Measurements from ENCODE around the gene MIF4GD.
"Not testable (repeated sequence)": the region's sequence is repeated elsewhere in the genome, so short reads cannot be mapped to it uniquely, and the experiment has no call there.

The MIF4GD gene

GRCh38 chr17:75263055-75263454, 8.0 kb downstream of the MIF4GD start:
- Histone ChIP-seq H3K36me3 (ENCODE audit: insufficient read depth) (no peaks in the 10 kb centered on the region), H3K27me3 (ENCODE audit: insufficient read depth, low read depth) (no peaks in the 10 kb centered on the region), H3K4me3 (IDR thresholded peaks at IDR 0.05; ENCODE audit: insufficient read depth, low read depth, low read length) (no peak overlapping the region), H3K4me1 (ENCODE audit: low read depth, poor library complexity, severe bottlenecking) (peaks cover 30% of the 10 kb centered on the region), H3K79me2 (ENCODE audit: insufficient read depth, low read depth) (peaks cover 53% of the 10 kb centered on the region), H3K27ac (peak overlapping the region; percentile 95; the same call in 1 of the 2 replicates), H2AFZ (ENCODE audit: low read depth) (no peak overlapping the region), H4K20me1 (ENCODE audit: insufficient read depth) (no peaks in the 10 kb centered on the region), H3K9ac (peak overlapping the region; percentile 97; the same call in 1 of the 2 replicates), H3K4me2 (peak overlapping the region; percentile 89)
- no peak for TF ChIP-seq CTCF (conservative IDR thresholded peaks at IDR 0.05; ENCODE audit: low read depth, low read length)

- H4K20me1 ChIP-seq (ENCODE audit: insufficient read depth), result no peaks in the 10 kb centered on the region
- H3K36me3 ChIP-seq (ENCODE audit: insufficient read depth), result no peaks in the 10 kb centered on the region
- peak overlapping the region; percentile 95 for H3K27ac ChIP-seq
- H2AFZ ChIP-seq (ENCODE audit: low read depth), result peak overlapping the region; percentile 82
- no peak for TF ChIP-seq CTCF (conservative IDR thresholded peaks at IDR 0.05; ENCODE audit: low read depth, low read length)
- no peak overlapping the region for H3K4me3 ChIP-seq (IDR thresholded peaks at IDR 0.05; ENCODE audit: insufficient read depth, low read depth, low read length)
- peaks cover 28% of the 10 kb centered on the region for H3K4me1 ChIP-seq (ENCODE audit: low read depth, poor library complexity, severe bottlenecking)
- H3K9ac ChIP-seq, result peak overlapping the region; percentile 97
- H3K27me3 ChIP-seq (ENCODE audit: insufficient read depth, low read depth), result no peaks in the 10 kb centered on the region
- peak overlapping the region; percentile 89 for H3K4me2 ChIP-seq
- peaks cover 60% of the 10 kb centered on the region for H3K79me2 ChIP-seq (ENCODE audit: insufficient read depth, low read depth)
These were observed 8.9 kb downstream of the MIF4GD start for GRCh38 chr17:75262112-75262606.

GRCh38 chr17:75261336-75262111, 9.5 kb downstream of the MIF4GD start, which contains the start of the genes GGA3 and MRPS7:
Gene GGA3, minus strand, starts transcription at chr17:75261606. Its CDS starts 19 bp downstream, at chr17:75261587.
Gene MRPS7, plus strand, starts transcription at chr17:75261879. Its CDS starts 22 bp downstream, at chr17:75261901.
- peak within 1 kb of the TSS; percentile 97 for H3K9ac ChIP-seq
- TF ChIP-seq CTCF (conservative IDR thresholded peaks at IDR 0.05; ENCODE audit: low read depth, low read length), result no peak
- peak within 1 kb of the TSS; percentile 89 for H3K4me2 ChIP-seq
- peak within 1 kb of the TSS; percentile 39 for H3K4me3 ChIP-seq (IDR thresholded peaks at IDR 0.05; ENCODE audit: insufficient read depth, low read depth, low read length)
- peak within 1 kb of the TSS; percentile 95 for H3K27ac ChIP-seq
- H3K27me3 ChIP-seq (ENCODE audit: insufficient read depth, low read depth), result no peaks in the 10 kb centered on the region
- H3K36me3 ChIP-seq (ENCODE audit: insufficient read depth), result no peaks in the 10 kb centered on the region
- peaks cover 60% of the 10 kb centered on the region for H3K79me2 ChIP-seq (ENCODE audit: insufficient read depth, low read depth)
- no peaks in the 10 kb centered on the region for H4K20me1 ChIP-seq (ENCODE audit: insufficient read depth)
- H3K4me1 ChIP-seq (ENCODE audit: low read depth, poor library complexity, severe bottlenecking), result peaks cover 28% of the 10 kb centered on the region
- H2AFZ ChIP-seq (ENCODE audit: low read depth), result peak within 1 kb of the TSS; percentile 82

GRCh38 chr17:75260641-75261335, 10.2 kb downstream of the MIF4GD start:
- TF ChIP-seq CTCF (conservative IDR thresholded peaks at IDR 0.05; ENCODE audit: low read depth, low read length), result 0 out of 2 replicates have a peak, but pooled peaks have one; percentile 10
- peaks cover 62% of the 10 kb centered on the region for H3K79me2 ChIP-seq (ENCODE audit: insufficient read depth, low read depth)
- H3K36me3 ChIP-seq (ENCODE audit: insufficient read depth), result no peaks in the 10 kb centered on the region

GRCh38 chr17:75257228-75257627, 13.8 kb downstream of the MIF4GD start:
- H3K9ac ChIP-seq; H3K36me3 ChIP-seq (ENCODE audit: insufficient read depth); H3K27ac ChIP-seq; H2AFZ ChIP-seq (ENCODE audit: low read depth); H3K4me2 ChIP-seq; H3K4me3 ChIP-seq (IDR thresholded peaks at IDR 0.05; ENCODE audit: insufficient read depth, low read depth, low read length); H4K20me1 ChIP-seq (ENCODE audit: insufficient read depth); H3K27me3 ChIP-seq (ENCODE audit: insufficient read depth, low read depth): not testable (repeated sequence)
- Histone ChIP-seq H3K4me1 (ENCODE audit: low read depth, poor library complexity, severe bottlenecking) (peaks cover 20% of the 10 kb centered on the region), H3K79me2 (ENCODE audit: insufficient read depth, low read depth) (peaks cover 65% of the 10 kb centered on the region)

More at GRCh38 chr17:75260641-75261335, 10.2 kb downstream of the MIF4GD start:
- Histone ChIP-seq H3K4me2 (peak overlapping the region; percentile 89), H4K20me1 (ENCODE audit: insufficient read depth) (no peaks in the 10 kb centered on the region), H3K27ac (peak overlapping the region; percentile 95), H3K9ac (peak overlapping the region; percentile 97), H2AFZ (ENCODE audit: low read depth) (peak overlapping the region; percentile 82), H3K4me1 (ENCODE audit: low read depth, poor library complexity, severe bottlenecking) (peaks cover 28% of the 10 kb centered on the region), H3K4me3 (IDR thresholded peaks at IDR 0.05; ENCODE audit: insufficient read depth, low read depth, low read length) (peak overlapping the region; percentile 39), H3K27me3 (ENCODE audit: insufficient read depth, low read depth) (no peaks in the 10 kb centered on the region)

- H3K36me3 ChIP-seq (ENCODE audit: insufficient read depth); H3K27ac ChIP-seq; H3K4me2 ChIP-seq; H2AFZ ChIP-seq (ENCODE audit: low read depth); H3K9ac ChIP-seq; H4K20me1 ChIP-seq (ENCODE audit: insufficient read depth); H3K4me3 ChIP-seq (IDR thresholded peaks at IDR 0.05; ENCODE audit: insufficient read depth, low read depth, low read length); H3K27me3 ChIP-seq (ENCODE audit: insufficient read depth, low read depth): not testable (repeated sequence)
- Histone ChIP-seq H3K4me1 (ENCODE audit: low read depth, poor library complexity, severe bottlenecking) (peaks cover 30% of the 10 kb centered on the region), H3K79me2 (ENCODE audit: insufficient read depth, low read depth) (peaks cover 60% of the 10 kb centered on the region; the same call in 1 of the 2 replicates)
These were observed 14.9 kb downstream of the MIF4GD start for GRCh38 chr17:75255954-75256698.
